GM23338 (cell line): Measurements from ENCODE around the gene RAB40C. TPM values are rescaled to one million over a fixed set of nuclear protein-coding genes. Genes with fewer than 3 reads are reported as not detected.

Experiments
- ATAC-seq: fragments of 200-7000 bp; cut with Tn5 transposase; 3 replicates; pipeline ENCODE4 v1.9.1; 2020
- DNase-seq: peaks from one replicate; pipeline ENCODE4 v3.0.0-alpha.2; 2015; ENCODE audit warnings: low spot score
- H2AFZ ChIP-seq: fragments of 200-600 bp; sonication (generic); 2 replicates; pipeline ENCODE4 v1.8.0; 2016; ENCODE audit warnings: antibody characterized with exemption, mild to moderate bottlenecking, moderate library complexity
- H3F3A ChIP-seq: fragments of 200-600 bp; sonication (generic); replicated peaks from 2 replicates; pipeline ENCODE4 v1.8.0; 2017; ENCODE audit warnings: antibody characterized with exemption, mixed run types, low read depth
- H3K27ac ChIP-seq: fragments of 200-600 bp; sonication (generic); 2 replicates; pipeline ENCODE4 v1.6.1; 2016; ENCODE audit warnings: low read depth
- H3K27me3 ChIP-seq: fragments of 200-600 bp; sonication (generic); 2 replicates; pipeline ENCODE4 v1.8.0; 2016; ENCODE audit warnings: mild to moderate bottlenecking, mixed run types, moderate library complexity; ENCODE audit not compliant: insufficient read depth
- H3K36me3 ChIP-seq: fragments of 200-600 bp; sonication (generic); 2 replicates; pipeline ENCODE4 v1.8.0; 2016; ENCODE audit warnings: mild to moderate bottlenecking; ENCODE audit not compliant: insufficient read depth
- H3K4me1 ChIP-seq: fragments of 200-600 bp; sonication (generic); 2 replicates; pipeline ENCODE4 v1.8.0; 2016; ENCODE audit warnings: mild to moderate bottlenecking, moderate library complexity; ENCODE audit not compliant: insufficient read depth
- H3K4me2 ChIP-seq: fragments of 200-600 bp; sonication (generic); 2 replicates; pipeline ENCODE4 v1.7.1; 2017; ENCODE audit warnings: mixed run types
- H3K4me3 ChIP-seq: fragments of 200-600 bp; sonication (generic); 2 replicates; pipeline ENCODE4 v1.6.1; 2016; ENCODE audit warnings: mixed run types
- H3K79me2 ChIP-seq: fragments of 200-600 bp; sonication (generic); replicated peaks from 2 replicates; pipeline ENCODE4 v1.8.0; 2017; ENCODE audit warnings: mild to moderate bottlenecking; ENCODE audit not compliant: insufficient read depth
- H3K9me2 ChIP-seq: fragments of 200-600 bp; sonication (generic); 2 replicates; pipeline ENCODE4 v1.8.0; 2017; ENCODE audit not compliant: insufficient read depth
- H4K20me1 ChIP-seq: fragments of 200-600 bp; sonication (generic); replicated peaks from 2 replicates; pipeline ENCODE4 v1.8.0; 2017; ENCODE audit warnings: mild to moderate bottlenecking; ENCODE audit not compliant: insufficient read depth
- H3K27ac Mint-ChIP-seq: 2 replicates; pipeline ENCODE4 v1.8.0; 2020; ENCODE audit warnings: inconsistent platforms, mild to moderate bottlenecking, moderate library complexity, mixed read lengths
- H3K27me3 Mint-ChIP-seq: 3 replicates; pipeline ENCODE4 v1.8.0; 2022; ENCODE audit warnings: low read depth, mild to moderate bottlenecking, moderate library complexity, mixed read lengths, inconsistent platforms; ENCODE audit not compliant: insufficient read depth, poor library complexity
- H3K36me3 Mint-ChIP-seq: 3 replicates; pipeline ENCODE4 v1.8.0; 2021; ENCODE audit warnings: low read depth, mild to moderate bottlenecking, inconsistent platforms, moderate library complexity, mixed read lengths
- H3K4me1 Mint-ChIP-seq: 3 replicates; pipeline ENCODE4 v1.8.0; 2020; ENCODE audit warnings: mild to moderate bottlenecking, inconsistent platforms, mixed read lengths
- H3K4me3 Mint-ChIP-seq: 3 replicates; pipeline ENCODE4 v1.8.0; 2021; ENCODE audit warnings: moderate library complexity, mild to moderate bottlenecking, inconsistent platforms, mixed read lengths
- H3K9me3 Mint-ChIP-seq: 3 replicates; pipeline ENCODE4 v1.8.0; 2020; ENCODE audit warnings: moderate library complexity, mild to moderate bottlenecking, inconsistent platforms, mixed read lengths
- CTCF ChIP-seq, 2 experiments: fragments of 200-600 bp in 1 of 2; sonication (generic) in 1 of 2; conservative IDR thresholded peaks; 2 replicates each; pipeline versions ENCODE4 v1.5.1 to v1.6.1; 2016 to 2017; ENCODE audit warnings: antibody characterized with exemption in 2 of 2, low read depth in 2 of 2, mild to moderate bottlenecking in 2 of 2, moderate library complexity in 1 of 2
- EZH2phosphoT487 ChIP-seq: fragments of 200-600 bp; sonication (generic); IDR thresholded peaks from one replicate; pipeline ENCODE4 v1.8.1; 2018; ENCODE audit warnings: antibody characterized with exemption; ENCODE audit not compliant: unreplicated experiment
- JUNB ChIP-seq: IDR thresholded peaks from one replicate; pipeline ENCODE4 v1.6.1; 2016; ENCODE audit warnings: antibody characterized with exemption; ENCODE audit not compliant: unreplicated experiment
- NANOG ChIP-seq: IDR thresholded peaks from 2 replicates; pipeline ENCODE4 v1.6.1; 2016; ENCODE audit warnings: antibody characterized with exemption, borderline replicate concordance
- POLR2AphosphoS5 ChIP-seq: IDR thresholded peaks from 2 replicates; pipeline ENCODE4 v1.6.1; 2016; ENCODE audit warnings: antibody characterized with exemption, low read depth
- REST ChIP-seq: IDR thresholded peaks from one replicate; pipeline ENCODE4 v1.6.1; 2018; ENCODE audit warnings: antibody characterized with exemption; ENCODE audit not compliant: unreplicated experiment
- STAT1 ChIP-seq: IDR thresholded peaks from one replicate; pipeline ENCODE4 v1.6.1; 2016; ENCODE audit warnings: antibody characterized with exemption; ENCODE audit not compliant: unreplicated experiment
- ZNF462 ChIP-seq: fragments of 250-450 bp; sonication (Bioruptor Pico); IDR thresholded peaks from 2 replicates; pipeline ENCODE4 v1.5.0; 2020; ENCODE audit warnings: mild to moderate bottlenecking, moderate library complexity
- polyA plus RNA-seq: library from polyadenylated mRNA; unstranded; fragments of >200 nt; fragmentation: Nextera tagmentation; extraction: Ambion mirVana; gene quantifications from 2 replicates; pipeline ENCODE4 v1.2.1, GENCODE V29; 2016
- total RNA-seq: library from RNA; depleted of rRNA; stranded (reverse); fragments of >200 nt; shearing (Covaris generic); gene quantifications from 2 replicates; pipeline ENCODE4 v1.2.3, GENCODE V29; 2014

RAB40C gene
- total and polyA plus RNA-seq, 2 experiments from 2014 or later, result 11.2 to 24.6 TPM

- DNase-seq (no peak), ATAC-seq (no peak)
- 0 out of 2 replicates have a peak, but pooled peaks cover under 1% of the 10 kb centered on the region for H4K20me1 ChIP-seq
- peaks cover 26% of the 10 kb centered on the region for H3K79me2 ChIP-seq
- no peaks in the 10 kb centered on the region for H3K4me1 Mint-ChIP-seq
- H3K27me3 Mint-ChIP-seq, result peaks cover 2% of the 10 kb centered on the region
- no peak overlapping the region for H3K4me2 ChIP-seq
- H3K36me3 Mint-ChIP-seq, result no peaks in the 10 kb centered on the region
- 0 out of 2 replicates have a peak, but pooled peaks cover 3% of the 10 kb centered on the region for H3F3A ChIP-seq
- H2AFZ ChIP-seq, result no peak overlapping the region
- H3K27ac ChIP-seq, result no peak overlapping the region
- H3K9me2 ChIP-seq, result no peaks in the 10 kb centered on the region
- TF ChIP-seq NANOG (no peak), EZH2phosphoT487 (no peak), STAT1 (no peak), REST (no peak), ZNF462 (CRISPR knock-in tag) (no peak), CTCF (conservative IDR thresholded peaks at IDR 0.05; ENCODE audit: low read depth in 2 of 2) (no peak), JUNB (no peak), POLR2AphosphoS5 (no peak)
- H3K9me3 Mint-ChIP-seq, result peaks cover 4% of the 10 kb centered on the region; the same call in 1 of the 3 replicates
- no peaks in the 10 kb centered on the region for H3K4me1 ChIP-seq
- no peaks in the 10 kb centered on the region for H3K27me3 ChIP-seq
- H3K4me3 ChIP-seq, result no peak overlapping the region
- H3K4me3 Mint-ChIP-seq, result no peak overlapping the region
- H3K27ac Mint-ChIP-seq, result no peak overlapping the region
- no peaks in the 10 kb centered on the region for H3K36me3 ChIP-seq
Measured at GRCh38 chr16:544517-544916, 45.3 kb upstream of the RAB40C start.
